Right lobe of liver (tissue), 4 donors: ENCODE results near the gene PIK3C2G.

Experiments
- POLR2A ChIP-seq: fragments of 450-650 bp; IDR thresholded peaks from one replicate; pipeline ENCODE4 v1.6.1; 2017; ENCODE audit warnings: antibody characterized with exemption, mild to moderate bottlenecking
- TF ChIP-seq, protein P1 (sequence below), 4 donors: fragments of 200-600 bp in 3 of 4; fragments of 450-650 bp in 1 of 4; IDR thresholded peaks; one replicate each; pipeline versions ENCODE4 v1.5.1 to v1.8.0; 2016 to 2022; ENCODE audit warnings: antibody characterized with exemption in 4 of 4, mild to moderate bottlenecking in 2 of 4
- donor health status: DM: no; HTN: no; CAD: no.
- donor health status: DM: no; HTN: no; CAD: no.
- donor health status: DM: no; HTN: yes; CAD: no.

DNA sequence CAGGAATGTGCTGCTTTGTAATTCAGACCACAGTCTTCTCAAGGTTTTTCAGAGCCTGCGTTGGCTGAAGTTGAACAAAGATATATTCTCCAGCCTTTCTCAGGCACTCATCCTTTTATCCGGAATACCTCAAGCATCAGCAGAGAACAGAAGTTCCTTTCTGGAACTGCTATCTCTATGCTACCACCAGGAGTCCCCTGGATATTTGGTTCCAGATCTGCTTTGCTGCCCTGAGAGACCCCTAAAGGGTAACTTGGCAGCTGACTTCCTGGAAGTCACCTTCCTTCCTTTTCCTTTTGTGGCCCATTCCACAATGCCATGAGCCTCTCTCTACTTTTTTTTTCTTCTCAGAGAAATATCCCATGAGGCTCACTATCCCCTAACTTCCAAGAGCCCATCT, 288.3 kb downstream of the PIK3C2G start:
- TF ChIP-seq, protein P1, sequence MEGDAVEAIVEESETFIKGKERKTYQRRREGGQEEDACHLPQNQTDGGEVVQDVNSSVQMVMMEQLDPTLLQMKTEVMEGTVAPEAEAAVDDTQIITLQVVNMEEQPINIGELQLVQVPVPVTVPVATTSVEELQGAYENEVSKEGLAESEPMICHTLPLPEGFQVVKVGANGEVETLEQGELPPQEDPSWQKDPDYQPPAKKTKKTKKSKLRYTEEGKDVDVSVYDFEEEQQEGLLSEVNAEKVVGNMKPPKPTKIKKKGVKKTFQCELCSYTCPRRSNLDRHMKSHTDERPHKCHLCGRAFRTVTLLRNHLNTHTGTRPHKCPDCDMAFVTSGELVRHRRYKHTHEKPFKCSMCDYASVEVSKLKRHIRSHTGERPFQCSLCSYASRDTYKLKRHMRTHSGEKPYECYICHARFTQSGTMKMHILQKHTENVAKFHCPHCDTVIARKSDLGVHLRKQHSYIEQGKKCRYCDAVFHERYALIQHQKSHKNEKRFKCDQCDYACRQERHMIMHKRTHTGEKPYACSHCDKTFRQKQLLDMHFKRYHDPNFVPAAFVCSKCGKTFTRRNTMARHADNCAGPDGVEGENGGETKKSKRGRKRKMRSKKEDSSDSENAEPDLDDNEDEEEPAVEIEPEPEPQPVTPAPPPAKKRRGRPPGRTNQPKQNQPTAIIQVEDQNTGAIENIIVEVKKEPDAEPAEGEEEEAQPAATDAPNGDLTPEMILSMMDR (IDR thresholded peaks at IDR 0.05) = no peak
- TF ChIP-seq POLR2A = no peak
